ENCODE results near the gene SNCB.
A peak's percentile ranks its signal among the peaks of the same experiment; 100 is the strongest.
"Not testable (repeated sequence)": the region's sequence is repeated elsewhere in the genome, so short reads cannot be mapped to it uniquely, and the experiment has no call there.

Gene SNCB

GRCh38 chr5:176620333-176620981, 9.9 kb downstream of the SNCB start:
- DNase-seq: no peak

GRCh38 chr5:176619569-176620332, 10.6 kb downstream of the SNCB start:
- DNase-seq: no peak

- no peak for DNase-seq
These were observed 11.1 kb downstream of the SNCB start for GRCh38 chr5:176619203-176619568.

- DNase-seq: no peak
These were observed 11.6 kb downstream of the SNCB start for GRCh38 chr5:176618783-176619182.

GRCh38 chr5:176616511-176616910, 13.8 kb downstream of the SNCB start:
- DNase-seq: peak; percentile 25

- peak; percentile 45 for DNase-seq
These were observed 15.4 kb downstream of the SNCB start for GRCh38 chr5:176614805-176615478.

GRCh38 chr5:176612855-176613254, 17.5 kb downstream of the SNCB start:
- DNase-seq: no peak

- no peak for DNase-seq
These were observed 18.3 kb downstream of the SNCB start for GRCh38 chr5:176612008-176612407.

GRCh38 chr5:176611435-176611834, 18.9 kb downstream of the SNCB start:
- DNase-seq: no peak

GRCh38 chr5:176610435-176610773, 19.9 kb downstream of the SNCB start:
- DNase-seq: no peak

- no peak for DNase-seq
These were observed 20.5 kb downstream of the SNCB start, which contains the start of gene GPRIN1 for GRCh38 chr5:176609724-176610434. TSS of gene GPRIN1 (minus strand) at chr5:176610156. CDS start at chr5:176599834, 10,322 bp downstream.

- no peak for DNase-seq
These were observed 21.2 kb downstream of the SNCB start for GRCh38 chr5:176608937-176609723.

GRCh38 chr5:176608142-176608705, 22.1 kb downstream of the SNCB start:
- DNase-seq: no peak

GRCh38 chr5:176606875-176607274, 23.5 kb downstream of the SNCB start:
- DNase-seq: no peak

- no peak for DNase-seq
These were observed 24.3 kb downstream of the SNCB start for GRCh38 chr5:176606032-176606431.

- no peak for DNase-seq
These were observed 27.2 kb downstream of the SNCB start for GRCh38 chr5:176603091-176603490.

- no peak for DNase-seq
These were observed 28.3 kb downstream of the SNCB start for GRCh38 chr5:176601901-176602482.

GRCh38 chr5:176599749-176600430, 30.4 kb downstream of the SNCB start:
- not testable (repeated sequence) for DNase-seq

GRCh38 chr5:176597417-176598389, 32.6 kb downstream of the SNCB start:
- no peak for DNase-seq

Measured in NCI-H1694 treated with DMSO at 0.1 percent for 48 hours (cell line).